Ishikawa (cell line): Measurements from ENCODE around the gene ANAPC5.

Source experiments
- CEBPB ChIP-seq: IDR thresholded peaks from 2 replicates; pipeline ENCODE4 v1.6.1; 2012
- CREB1 ChIP-seq: IDR thresholded peaks from 2 replicates; pipeline ENCODE4 v1.6.1; 2012; ENCODE audit warnings: low read depth
- EGR1 ChIP-seq: IDR thresholded peaks from 2 replicates; pipeline ENCODE4 v1.6.1; 2012
- EP300 ChIP-seq: IDR thresholded peaks from 2 replicates; pipeline ENCODE4 v1.6.1; 2012; ENCODE audit warnings: borderline replicate concordance
- FOXM1 ChIP-seq: IDR thresholded peaks from 2 replicates; pipeline ENCODE4 v1.6.1; 2012; ENCODE audit warnings: low read depth, borderline replicate concordance
- NFIC ChIP-seq: IDR thresholded peaks from 2 replicates; pipeline ENCODE4 v1.6.1; 2012
- RAD21 ChIP-seq: IDR thresholded peaks from 2 replicates; pipeline ENCODE4 v1.6.1; 2012; ENCODE audit warnings: low read depth
- TAF1 ChIP-seq: IDR thresholded peaks from 2 replicates; pipeline ENCODE4 v1.6.1; 2012; ENCODE audit warnings: low read depth, mild to moderate bottlenecking
- TCF12 ChIP-seq: IDR thresholded peaks from 2 replicates; pipeline ENCODE4 v1.6.1; 2012; ENCODE audit warnings: low read depth
- TEAD4 ChIP-seq: IDR thresholded peaks from 2 replicates; pipeline ENCODE4 v1.6.1; 2012
- YY1 ChIP-seq: IDR thresholded peaks from 2 replicates; pipeline ENCODE4 v1.6.1; 2012; ENCODE audit warnings: low read depth
- ZBTB7A ChIP-seq: IDR thresholded peaks from 2 replicates; pipeline ENCODE4 v1.6.1; 2012; ENCODE audit warnings: low read depth
- TF ChIP-seq, protein P1 (sequence below): IDR thresholded peaks from 2 replicates; pipeline ENCODE4 v1.6.1; 2012
- TF ChIP-seq, protein P2 (sequence below): IDR thresholded peaks from 2 replicates; pipeline ENCODE4 v1.6.1; 2012; ENCODE audit warnings: low read depth, mild to moderate bottlenecking
- TF ChIP-seq, protein P3 (sequence below): IDR thresholded peaks from 2 replicates; pipeline ENCODE4 v1.6.1; 2012

The ANAPC5 gene

DNA sequence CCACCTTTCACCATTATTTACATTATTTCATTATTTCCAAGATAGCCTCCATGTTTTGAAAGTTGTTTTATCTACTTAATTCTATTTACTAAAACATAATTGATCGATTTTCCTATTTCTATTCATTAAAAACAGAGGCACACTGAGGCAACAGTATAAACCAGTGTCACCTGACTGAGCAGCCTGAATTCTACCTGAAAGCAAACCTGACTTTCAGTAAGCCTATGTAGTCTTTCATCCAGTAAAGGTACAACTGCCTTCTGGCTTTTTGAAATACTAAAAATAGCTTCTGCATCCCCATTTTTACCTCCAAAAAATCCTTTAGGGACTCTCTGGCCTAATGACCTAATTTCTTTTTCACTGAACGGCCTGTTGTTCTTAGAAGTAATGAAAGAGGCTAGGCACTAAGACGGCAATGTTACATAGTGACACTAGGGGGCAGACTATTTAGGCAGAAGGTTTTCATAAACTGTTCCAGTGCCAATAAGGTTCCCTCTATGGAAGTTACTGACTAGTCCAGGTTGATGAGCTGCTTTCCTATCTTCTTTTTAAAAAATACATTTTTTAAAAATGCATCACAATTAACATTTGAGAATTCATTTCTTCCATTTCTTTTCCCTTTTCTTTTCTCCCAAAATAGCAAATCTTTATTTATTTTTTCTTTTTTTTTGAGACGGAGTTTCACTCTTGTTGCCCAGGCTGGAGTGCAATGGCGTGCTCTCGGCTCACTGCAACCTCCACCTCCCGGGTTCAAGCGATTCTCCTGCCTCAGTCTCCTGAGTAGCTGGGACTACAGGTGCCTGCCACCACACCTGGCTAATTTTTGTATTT, 17.5 kb downstream of the ANAPC5 start:
- no peak for TF ChIP-seq CREB1
- peak; percentile 53 for TF ChIP-seq RAD21
- TF ChIP-seq CEBPB, result no peak

DNA sequence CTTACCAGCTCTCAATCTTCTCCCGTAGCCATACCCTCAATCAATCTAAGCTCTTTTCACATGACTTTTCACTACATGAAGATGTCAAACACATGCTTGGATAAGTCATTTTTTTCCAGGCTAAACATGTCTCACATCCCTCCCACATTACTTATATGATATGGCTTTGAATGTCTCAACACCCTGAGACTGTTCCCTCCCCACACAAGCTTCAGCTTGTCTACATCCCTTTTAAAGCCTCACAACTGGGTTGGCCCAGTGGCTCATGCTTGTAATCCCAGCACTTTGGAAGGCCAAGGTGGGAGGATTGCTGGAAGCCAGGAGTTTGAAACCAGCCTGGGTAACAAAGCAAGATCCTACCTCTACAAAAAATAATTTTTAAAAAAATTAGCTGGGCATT, 18.5 kb downstream of the ANAPC5 start:
- TF ChIP-seq, protein P1, sequence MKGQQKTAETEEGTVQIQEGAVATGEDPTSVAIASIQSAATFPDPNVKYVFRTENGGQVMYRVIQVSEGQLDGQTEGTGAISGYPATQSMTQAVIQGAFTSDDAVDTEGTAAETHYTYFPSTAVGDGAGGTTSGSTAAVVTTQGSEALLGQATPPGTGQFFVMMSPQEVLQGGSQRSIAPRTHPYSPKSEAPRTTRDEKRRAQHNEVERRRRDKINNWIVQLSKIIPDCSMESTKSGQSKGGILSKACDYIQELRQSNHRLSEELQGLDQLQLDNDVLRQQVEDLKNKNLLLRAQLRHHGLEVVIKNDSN, result no peak
- TF ChIP-seq CEBPB, result no peak
- TF ChIP-seq, protein P2, sequence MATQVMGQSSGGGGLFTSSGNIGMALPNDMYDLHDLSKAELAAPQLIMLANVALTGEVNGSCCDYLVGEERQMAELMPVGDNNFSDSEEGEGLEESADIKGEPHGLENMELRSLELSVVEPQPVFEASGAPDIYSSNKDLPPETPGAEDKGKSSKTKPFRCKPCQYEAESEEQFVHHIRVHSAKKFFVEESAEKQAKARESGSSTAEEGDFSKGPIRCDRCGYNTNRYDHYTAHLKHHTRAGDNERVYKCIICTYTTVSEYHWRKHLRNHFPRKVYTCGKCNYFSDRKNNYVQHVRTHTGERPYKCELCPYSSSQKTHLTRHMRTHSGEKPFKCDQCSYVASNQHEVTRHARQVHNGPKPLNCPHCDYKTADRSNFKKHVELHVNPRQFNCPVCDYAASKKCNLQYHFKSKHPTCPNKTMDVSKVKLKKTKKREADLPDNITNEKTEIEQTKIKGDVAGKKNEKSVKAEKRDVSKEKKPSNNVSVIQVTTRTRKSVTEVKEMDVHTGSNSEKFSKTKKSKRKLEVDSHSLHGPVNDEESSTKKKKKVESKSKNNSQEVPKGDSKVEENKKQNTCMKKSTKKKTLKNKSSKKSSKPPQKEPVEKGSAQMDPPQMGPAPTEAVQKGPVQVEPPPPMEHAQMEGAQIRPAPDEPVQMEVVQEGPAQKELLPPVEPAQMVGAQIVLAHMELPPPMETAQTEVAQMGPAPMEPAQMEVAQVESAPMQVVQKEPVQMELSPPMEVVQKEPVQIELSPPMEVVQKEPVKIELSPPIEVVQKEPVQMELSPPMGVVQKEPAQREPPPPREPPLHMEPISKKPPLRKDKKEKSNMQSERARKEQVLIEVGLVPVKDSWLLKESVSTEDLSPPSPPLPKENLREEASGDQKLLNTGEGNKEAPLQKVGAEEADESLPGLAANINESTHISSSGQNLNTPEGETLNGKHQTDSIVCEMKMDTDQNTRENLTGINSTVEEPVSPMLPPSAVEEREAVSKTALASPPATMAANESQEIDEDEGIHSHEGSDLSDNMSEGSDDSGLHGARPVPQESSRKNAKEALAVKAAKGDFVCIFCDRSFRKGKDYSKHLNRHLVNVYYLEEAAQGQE, result no peak
- TF ChIP-seq TCF12, result no peak
- no peak for TF ChIP-seq TEAD4
- TF ChIP-seq YY1, result no peak

DNA sequence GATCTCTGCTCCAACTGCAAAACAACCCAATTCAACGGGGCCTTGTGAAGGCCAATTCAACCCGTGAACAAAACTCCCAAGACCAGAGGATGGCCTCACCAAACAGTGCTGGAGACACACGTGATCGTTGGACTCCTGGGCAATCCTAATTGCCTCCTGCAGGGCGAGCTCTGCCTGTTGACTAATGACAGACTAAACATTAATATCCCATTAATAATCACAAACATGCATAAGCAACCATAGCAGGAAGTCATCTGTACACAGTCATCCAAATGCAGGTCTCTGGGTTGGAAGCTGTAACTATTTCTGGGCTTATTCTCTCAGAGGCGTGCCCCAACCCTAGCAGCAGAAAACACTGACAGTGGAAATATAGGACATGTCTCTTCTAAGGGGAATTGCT, 21.0 kb downstream of the ANAPC5 start:
- TF ChIP-seq FOXM1, result no peak
- TF ChIP-seq CEBPB, result no peak
- TF ChIP-seq TAF1, result no peak
- TF ChIP-seq, protein P3, sequence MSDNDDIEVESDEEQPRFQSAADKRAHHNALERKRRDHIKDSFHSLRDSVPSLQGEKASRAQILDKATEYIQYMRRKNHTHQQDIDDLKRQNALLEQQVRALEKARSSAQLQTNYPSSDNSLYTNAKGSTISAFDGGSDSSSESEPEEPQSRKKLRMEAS, result no peak
- TF ChIP-seq EP300, result no peak
- no peak for TF ChIP-seq CREB1
- no peak for TF ChIP-seq EGR1
- TF ChIP-seq TCF12, result no peak
- TF ChIP-seq, protein P2, result no peak
- TF ChIP-seq YY1, result no peak

DNA sequence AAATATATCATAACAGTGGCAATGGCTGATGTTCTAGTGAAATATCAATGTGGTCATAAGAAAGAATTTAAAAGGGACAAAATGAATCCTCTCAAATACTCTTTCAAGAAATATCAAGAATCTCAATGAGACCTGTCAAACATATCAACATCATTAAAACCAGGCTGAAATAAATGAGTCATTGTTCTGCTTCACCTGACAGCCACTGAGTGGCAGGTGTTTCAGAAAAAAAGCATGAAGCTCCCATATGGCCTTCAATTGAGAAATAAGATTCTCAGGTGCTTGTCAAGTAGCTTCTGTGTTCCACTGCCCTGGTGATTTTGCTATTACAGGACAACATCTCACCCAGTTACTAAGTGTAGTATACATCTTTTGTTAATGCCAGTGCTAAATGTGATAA, 21.5 kb downstream of the ANAPC5 start:
- TF ChIP-seq ZBTB7A (no peak), TEAD4 (no peak), CREB1 (no peak), TAF1 (no peak), YY1 (no peak), FOXM1 (no peak), EGR1 (no peak)
- TF ChIP-seq, protein P2, result no peak
- TF ChIP-seq, protein P3, result no peak

DNA sequence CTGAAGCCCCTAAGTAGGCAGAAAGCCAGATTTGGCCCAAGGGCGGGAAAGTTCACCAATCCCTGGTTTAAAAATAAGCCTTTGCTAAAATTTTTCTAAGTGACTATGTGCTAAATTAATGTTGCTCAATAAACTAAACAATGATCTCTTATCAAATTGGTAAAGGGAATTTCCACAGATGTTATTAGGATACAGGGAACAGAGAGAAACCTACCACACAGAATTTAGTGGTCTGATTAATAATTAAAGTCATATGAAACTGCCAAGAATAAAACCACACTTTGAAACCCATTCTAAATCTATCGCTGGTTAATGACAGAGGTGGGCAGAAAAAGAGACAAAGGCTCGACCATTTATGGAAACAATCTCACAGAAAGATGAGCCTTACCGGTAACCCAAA, 22.0 kb downstream of the ANAPC5 start:
- no peak for TF ChIP-seq FOXM1
- TF ChIP-seq, protein P3, result no peak
- TF ChIP-seq CEBPB, result no peak
- TF ChIP-seq NFIC, result no peak
- no peak for TF ChIP-seq YY1
- no peak for TF ChIP-seq RAD21
